Fibroblast of skin of right quadriceps (primary cell): Measurements from ENCODE around the gene FDXACB1.
A peak's percentile ranks its signal among the peaks of the same experiment; 100 is the strongest.
"Not testable (repeated sequence)": the region's sequence is repeated elsewhere in the genome, so short reads cannot be mapped to it uniquely, and the experiment has no call there.

Experiments
- DNase-seq: peaks from one replicate; pipeline ENCODE4 v3.0.0-alpha.2; 2013

FDXACB1 gene

GRCh38 chr11:111909378-111909777, 30.4 kb upstream of the FDXACB1 start:
- DNase-seq = no peak

DNA sequence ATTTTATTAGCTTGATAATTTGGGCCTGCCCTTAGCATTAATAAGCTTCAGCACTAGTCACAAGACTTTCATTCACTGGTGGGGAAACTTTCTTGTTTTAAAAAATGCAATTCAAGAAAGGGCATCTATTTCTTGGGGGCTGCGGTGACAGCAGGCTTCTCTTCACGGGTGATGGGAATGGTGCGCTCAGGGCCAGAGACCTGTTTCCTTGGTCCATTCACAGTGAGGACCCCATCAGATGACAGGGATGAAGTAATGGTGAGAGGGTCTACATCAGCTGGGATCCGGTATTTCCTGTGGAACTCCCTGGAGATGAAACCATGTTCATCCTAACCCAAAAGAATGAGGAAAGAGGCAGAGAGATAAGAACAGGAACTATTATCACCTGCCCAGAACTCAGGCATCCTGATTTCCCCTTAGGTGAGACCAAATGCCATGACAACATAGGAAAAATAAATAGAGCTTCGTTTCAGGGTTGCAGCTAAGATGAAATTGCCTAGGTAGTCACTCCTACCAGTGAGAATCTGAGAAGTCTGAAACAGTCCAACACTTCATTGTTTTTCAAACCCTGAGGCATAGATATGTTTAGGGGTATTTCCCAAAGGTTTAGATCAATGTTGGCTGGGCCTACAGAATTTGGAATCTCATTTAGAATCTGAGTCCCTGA, 29.8 kb upstream of the FDXACB1 start:
- no peak for DNase-seq

GRCh38 chr11:111906680-111907079, 27.7 kb upstream of the FDXACB1 start:
- no peak for DNase-seq

- peak; percentile 60 for DNase-seq
These were observed 26.4 kb upstream of the FDXACB1 start for GRCh38 chr11:111905411-111905810.

DNA sequence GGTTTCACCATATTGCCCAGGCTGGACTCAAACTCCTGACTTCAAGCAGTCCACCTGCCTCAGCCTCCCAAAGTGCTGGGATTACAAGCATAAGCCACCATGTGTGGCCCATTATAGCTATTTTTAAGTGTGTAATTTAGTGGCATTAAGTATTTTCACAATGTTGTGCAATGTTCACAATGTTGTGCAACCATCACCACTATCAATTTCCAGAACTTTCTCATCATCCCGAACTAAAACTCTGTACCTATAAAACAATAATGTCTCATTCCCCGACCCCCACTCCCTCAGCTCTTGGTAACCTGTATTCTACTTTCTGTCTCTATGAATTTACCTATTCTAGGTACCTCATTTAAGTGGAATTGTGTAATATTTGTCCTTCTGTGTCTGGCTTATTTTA, 7.9 kb upstream of the FDXACB1 start:
- DNase-seq = no peak

DNA sequence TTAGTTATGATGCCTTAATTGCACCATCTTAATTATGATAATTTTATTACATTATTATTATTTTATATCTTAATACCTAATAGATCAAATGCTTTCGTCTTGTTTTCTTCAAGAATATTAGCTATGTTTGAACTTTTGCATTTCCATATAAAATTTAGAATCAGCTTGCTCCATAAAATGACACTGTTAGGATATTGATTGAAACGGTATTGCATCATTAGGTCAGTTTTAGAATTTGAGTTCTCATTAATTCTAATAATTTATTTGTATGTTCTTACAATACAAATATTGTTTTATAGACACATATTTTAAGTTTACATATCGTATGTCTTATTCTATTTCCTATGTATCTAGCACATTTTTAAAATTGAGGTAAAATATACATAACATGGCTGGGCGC, 7.1 kb upstream of the FDXACB1 start:
- no peak for DNase-seq

DNA sequence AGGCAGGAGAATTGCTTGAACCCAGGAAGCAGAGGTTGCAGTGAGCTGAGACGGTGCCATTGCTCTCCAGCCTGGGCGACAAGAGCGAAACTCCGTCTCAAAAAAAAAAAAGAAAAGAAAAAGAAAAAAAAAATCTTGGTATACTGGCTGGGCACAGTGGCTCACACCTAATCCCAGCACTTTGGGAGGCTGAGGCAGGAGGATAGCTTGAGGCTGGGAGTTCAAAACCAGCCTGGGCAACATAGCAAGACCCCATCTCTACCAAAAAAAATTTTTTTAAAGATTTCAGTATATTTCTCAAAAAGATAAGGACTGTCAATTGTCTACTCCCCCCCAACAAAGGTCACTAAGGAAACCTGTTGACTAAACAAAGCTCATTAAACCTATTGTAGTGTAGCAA, 6.1 kb upstream of the FDXACB1 start:
- not testable (repeated sequence) for DNase-seq

DNA sequence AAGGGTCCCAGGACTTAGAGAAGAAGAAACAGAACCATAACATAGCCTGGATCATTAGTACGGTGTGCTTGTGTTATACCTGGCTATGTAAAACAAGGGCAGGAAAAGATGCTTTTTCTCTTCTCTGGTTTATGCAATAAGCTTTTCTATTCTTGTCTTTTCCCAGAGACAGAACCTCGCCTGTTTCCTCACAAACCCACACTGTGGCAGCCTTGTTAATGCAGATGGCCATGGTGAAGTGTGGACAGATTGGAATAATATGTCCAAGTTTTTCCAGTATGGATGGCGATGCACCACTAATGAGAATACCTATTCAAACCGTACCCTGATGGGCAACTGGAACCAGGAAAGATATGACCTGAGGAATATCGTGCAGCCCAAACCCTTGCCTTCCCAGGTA, 3.2 kb upstream of the FDXACB1 start:
- no peak for DNase-seq

GRCh38 chr11:111879637-111879960, 634 bp upstream of the FDXACB1 start:
- DNase-seq = no peak

- peak; percentile 48 for DNase-seq
These were observed 548 bp downstream of the FDXACB1 start for GRCh38 chr11:111878385-111878848.

DNA sequence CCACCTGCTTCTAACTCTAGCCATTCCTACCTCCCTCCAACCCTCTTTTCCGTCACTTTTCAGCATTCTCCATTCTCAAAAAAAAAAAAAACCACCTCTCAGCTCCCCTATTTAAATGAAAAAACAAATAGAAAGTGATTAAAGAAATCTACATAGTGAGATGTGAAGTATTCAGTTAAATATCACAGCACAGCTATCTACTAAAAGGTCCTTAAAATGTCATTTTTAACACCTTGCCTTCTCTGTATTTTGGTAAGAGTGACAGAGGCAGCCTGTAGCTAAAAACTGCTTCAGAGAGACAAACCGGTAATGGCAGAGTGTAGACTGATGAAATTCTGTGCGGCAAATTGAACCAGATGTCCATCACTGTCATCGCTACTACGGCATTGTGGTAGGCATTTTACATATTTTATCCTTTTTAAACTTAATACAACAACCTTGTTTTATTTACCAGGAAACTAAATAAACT, 7.2 kb downstream of the FDXACB1 start:
- DNase-seq = no peak

- DNase-seq = peak; percentile 87
These were observed 7.9 kb downstream of the FDXACB1 start, which contains the start of gene ALG9 for GRCh38 chr11:111870886-111871692. TSS of gene ALG9 (minus strand) at chr11:111871581. CDS start at chr11:111871482, 99 bp downstream.

DNA sequence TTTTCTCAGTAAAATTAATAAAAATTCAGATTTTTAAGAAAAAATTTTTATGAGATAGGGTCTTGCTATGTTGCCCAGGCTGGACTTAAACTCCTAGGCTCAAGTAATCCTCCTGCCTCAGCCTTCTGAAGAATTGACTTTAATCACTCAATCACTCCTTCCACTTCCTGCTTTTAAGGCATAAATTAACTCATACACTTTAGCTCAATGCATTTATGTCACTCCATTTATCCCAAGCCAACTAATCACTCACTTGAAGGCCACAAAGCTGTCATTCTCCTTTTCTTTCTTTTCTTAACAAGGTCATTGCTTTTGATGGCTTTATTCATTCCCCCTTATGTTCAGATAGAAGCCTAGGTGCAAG, 8.5 kb downstream of the FDXACB1 start:
- DNase-seq = no peak

- DNase-seq = no peak
These were observed 8.9 kb downstream of the FDXACB1 start for GRCh38 chr11:111870113-111870512.

- no peak for DNase-seq
These were observed 18.7 kb downstream of the FDXACB1 start for GRCh38 chr11:111860257-111860656.

DNA sequence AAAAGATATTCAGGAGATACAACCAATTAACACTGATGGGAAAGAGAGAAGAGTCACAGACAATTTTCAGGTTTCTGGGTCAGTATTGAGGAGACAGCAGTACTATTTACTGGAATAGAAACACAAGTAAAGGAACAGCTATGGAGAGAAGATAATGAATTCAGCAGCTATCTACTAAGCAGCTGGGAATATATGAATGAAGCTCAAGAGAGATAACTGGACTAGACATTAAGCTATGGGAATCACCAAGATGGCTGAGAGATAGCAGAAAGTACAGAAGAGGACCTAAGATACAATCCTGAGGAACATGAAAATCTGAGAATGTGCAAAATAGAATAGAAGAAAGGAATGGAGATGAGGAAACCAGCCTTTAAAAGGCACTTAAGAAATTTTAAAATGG, 23.5 kb downstream of the FDXACB1 start:
- DNase-seq = no peak

DNA sequence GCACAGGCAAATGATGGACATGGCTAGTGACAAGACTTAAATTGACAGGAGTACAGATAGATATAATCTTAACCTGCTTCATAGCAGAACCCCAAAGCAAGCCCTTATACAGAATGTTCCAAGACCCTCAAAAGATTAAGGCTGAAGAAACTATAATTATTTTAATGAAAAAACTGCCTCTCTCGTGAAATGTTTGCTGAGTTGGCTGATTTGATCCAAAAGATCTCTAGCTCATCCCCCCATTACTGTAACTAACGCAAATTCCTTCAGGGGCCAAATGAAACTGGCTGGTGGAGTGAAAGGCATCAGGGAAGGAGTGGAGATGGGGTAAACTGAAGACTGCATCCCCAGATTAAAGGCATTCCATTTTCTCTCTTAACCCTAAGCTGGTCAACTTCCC, 26.9 kb downstream of the FDXACB1 start:
- DNase-seq = no peak

- peak; percentile 10 for DNase-seq
These were observed 27.3 kb downstream of the FDXACB1 start for GRCh38 chr11:111851636-111852035.

DNA sequence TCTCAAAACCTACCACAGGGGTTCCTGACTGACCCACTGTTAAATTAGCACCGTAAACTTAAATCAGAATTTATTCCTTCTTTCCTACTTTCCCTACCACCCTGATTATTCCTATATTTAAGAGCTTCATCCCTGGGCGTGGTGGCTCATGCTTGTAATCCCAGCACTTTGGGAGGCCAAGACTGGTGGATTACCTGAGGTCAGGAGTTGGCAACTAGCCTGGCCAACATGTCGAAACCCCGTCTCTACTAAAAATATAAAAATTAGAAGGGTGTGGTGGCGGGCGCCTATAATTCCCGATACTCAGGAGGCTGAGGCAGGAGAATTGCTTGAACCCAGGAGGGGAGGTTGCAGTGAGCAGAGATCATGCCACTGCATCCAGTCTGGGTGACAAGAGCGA, 27.9 kb downstream of the FDXACB1 start:
- DNase-seq = no peak

DNA sequence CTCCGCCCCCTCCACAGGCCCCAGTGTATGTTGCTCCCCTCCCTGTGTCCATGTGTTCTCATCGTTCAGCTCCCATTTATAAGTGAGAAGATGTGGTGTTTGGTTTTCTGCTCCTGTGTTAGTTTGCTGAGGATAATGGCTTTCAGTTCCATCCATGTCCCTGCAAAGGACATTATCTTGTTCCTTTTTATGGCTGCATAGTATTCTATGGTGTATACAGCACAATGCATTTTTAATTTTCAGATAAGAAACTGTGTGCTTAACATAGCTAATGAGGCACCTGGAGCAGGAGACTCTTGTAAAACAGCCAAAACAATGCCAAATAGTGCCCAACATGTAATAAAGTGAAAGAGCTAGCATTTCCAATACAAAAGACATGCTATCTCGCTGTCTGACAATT, 29.3 kb downstream of the FDXACB1 start:
- no peak for DNase-seq

DNA sequence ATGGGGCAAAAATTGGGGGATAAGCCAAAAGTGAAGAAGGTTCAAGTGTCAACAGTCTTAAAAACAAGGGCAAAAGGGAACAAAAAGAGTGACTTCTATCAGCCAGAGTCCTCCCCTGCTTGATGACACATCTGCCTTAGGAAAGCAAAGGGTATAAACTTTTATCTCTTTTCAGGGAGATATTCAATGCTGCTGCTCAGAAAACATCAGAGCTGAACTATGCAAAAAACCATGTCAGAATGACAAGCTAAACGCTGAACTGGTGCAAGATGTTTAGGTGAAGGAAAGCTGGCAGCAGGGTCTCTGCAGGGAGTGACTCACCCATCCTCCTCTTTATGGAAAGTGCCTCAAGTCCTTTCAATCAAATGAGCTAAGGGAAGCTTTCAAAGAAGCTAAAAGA, 32.3 kb downstream of the FDXACB1 start:
- DNase-seq = peak; percentile 76

DNA sequence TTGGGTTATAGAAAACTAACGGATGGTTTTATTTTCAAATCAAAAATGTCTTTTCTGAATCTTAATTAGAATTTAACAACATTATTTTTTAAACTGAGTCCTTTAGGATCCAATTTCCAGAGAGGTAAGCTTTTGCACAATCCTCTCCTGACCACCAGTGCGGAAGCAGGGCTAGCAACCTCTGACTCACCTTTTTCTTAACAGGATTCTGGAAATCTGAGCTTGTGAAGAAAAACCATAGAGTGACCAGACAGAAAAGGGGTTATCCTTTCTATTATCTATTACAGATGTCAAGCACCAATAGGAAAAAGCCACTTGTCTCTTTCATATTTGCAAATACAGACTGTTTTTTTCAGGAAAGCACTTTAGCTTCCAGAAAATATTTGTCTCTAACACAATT, 32.9 kb downstream of the FDXACB1 start:
- DNase-seq = peak; percentile 37

DNA sequence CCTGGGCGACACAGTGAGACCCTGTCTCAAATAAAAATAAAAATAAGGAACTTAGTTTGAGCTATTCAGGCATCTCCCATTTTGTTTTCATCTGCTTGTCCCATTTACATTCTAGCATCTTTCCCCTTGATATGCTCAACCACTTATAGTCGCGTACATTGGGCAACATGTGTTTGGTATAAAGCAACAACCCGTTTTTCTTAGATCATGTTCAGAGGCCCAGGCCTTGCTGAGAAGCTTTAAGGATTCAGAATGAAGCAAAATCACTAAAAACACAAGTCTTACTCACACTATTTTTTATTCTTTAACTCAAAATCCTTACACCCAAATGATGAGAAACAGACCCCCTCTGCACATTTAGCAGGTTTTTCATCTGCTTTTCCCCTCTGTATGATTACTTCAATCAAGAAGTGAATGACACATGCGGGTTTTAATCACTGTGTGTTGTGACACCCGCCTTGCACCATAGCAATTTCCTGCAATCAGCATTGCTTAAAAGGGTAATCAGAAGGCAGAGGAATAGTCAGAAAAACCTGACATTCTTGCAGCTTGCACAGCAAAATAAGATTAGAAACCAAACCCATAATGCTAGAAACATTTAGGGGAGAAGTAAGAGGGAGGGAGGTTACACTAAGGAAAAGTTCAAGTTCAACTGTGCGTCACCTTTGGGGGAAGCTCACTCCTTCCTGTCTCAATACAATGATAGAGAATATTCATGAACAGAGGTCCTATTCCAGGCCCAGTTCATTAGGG, 33.5 kb downstream of the FDXACB1 start:
- peak; percentile 27 for DNase-seq

DNA sequence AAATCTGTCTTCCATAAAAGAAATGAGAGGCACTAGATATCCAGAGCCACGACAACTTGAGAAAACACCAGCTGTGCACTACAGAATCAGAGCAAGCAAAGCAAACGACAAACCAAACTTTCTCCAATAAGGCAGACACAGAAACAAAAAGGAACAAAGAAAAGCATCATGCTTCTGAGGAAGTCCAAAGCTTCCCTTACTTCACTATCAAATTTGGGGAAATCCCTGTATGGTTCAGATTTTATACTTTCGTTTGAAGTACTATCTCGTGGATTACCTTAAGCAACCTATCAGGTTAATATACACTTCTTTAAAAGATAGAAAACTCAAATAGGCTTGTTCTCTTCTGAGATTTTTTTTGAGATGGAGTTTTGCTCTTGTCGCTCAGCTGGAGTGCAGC, 35.3 kb downstream of the FDXACB1 start:
- no peak for DNase-seq
